ENCODE measurements around the gene TMOD1. TPM values are rescaled to one million over a fixed set of nuclear protein-coding genes. Genes with fewer than 3 reads are reported as not detected.

TMOD1 gene
- total and polyA plus RNA-seq, 2 of the 13 experiments (the other 11 are each of a cell fraction or from before 2014, with no cell fraction given), result 0.04 to 0.07 TPM

- TF ChIP-seq SNAPC4 (CRISPR knock-in tag; IDR thresholded peaks at IDR 0.05) (no peak; the same call in 1 of the 2 replicates), MIER2 (CRISPR knock-in tag; IDR thresholded peaks at IDR 0.05) (0 out of 2 replicates have a peak, but pooled peaks have one; percentile 14), CCDC6 (CRISPR knock-in tag; IDR thresholded peaks at IDR 0.05) (peak; percentile 88), ZFX (CRISPR knock-in tag; IDR thresholded peaks at IDR 0.05; ENCODE audit: low read depth) (peak; percentile 78), ZBTB14 (CRISPR knock-in tag; IDR thresholded peaks at IDR 0.05) (0 out of 2 replicates have a peak, but pooled peaks have one; percentile 20), RNF219 (CRISPR knock-in tag; IDR thresholded peaks at IDR 0.05) (no peak), MYPOP (CRISPR knock-in tag; IDR thresholded peaks at IDR 0.05) (peak; percentile 75), ZNF136 (CRISPR knock-in tag; IDR thresholded peaks at IDR 0.05; ENCODE audit: low read depth) (0 out of 2 replicates have a peak, but pooled peaks have one; percentile 23), ZNF230 (CRISPR knock-in tag; IDR thresholded peaks at IDR 0.05) (0 out of 2 replicates have a peak, but pooled peaks have one; percentile 34), NAIF1 (CRISPR knock-in tag; IDR thresholded peaks at IDR 0.05; ENCODE audit: borderline replicate concordance) (peak; percentile 45; the same call in 1 of the 2 replicates), THAP7 (CRISPR knock-in tag; IDR thresholded peaks at IDR 0.05) (peak; percentile 38; the same call in 1 of the 2 replicates), ZNF431 (CRISPR knock-in tag; IDR thresholded peaks at IDR 0.05; ENCODE audit: borderline replicate concordance, low read depth) (peak; percentile 82; the same call in 1 of the 2 replicates), RFX3 (CRISPR knock-in tag; IDR thresholded peaks at IDR 0.05) (no peak), ZNF577 (CRISPR knock-in tag; IDR thresholded peaks at IDR 0.05; ENCODE audit: borderline replicate concordance, low read depth) (no peak), ZNF639 (CRISPR knock-in tag; conservative IDR thresholded peaks at IDR 0.05) (peak; percentile 100)
Observed at GRCh38 chr9:97632985-97633858, 131.8 kb downstream of the TMOD1 start, which contains the start of the genes NCBP1 and TSTD2 (continued).
